ACC112 (cell line): Measurements from ENCODE around the gene C5orf46.
"Not testable (repeated sequence)": the region's sequence is repeated elsewhere in the genome, so short reads cannot be mapped to it uniquely, and the experiment has no call there.

ENCODE experiments used
- H2AFZ ChIP-seq: fragments of 200-600 bp; sonication (generic); one replicate; pipeline ENCODE4 v1.6.0; 2017; ENCODE audit warnings: antibody characterized with exemption, low read length; ENCODE audit not compliant: unreplicated experiment
- H3K27ac ChIP-seq: fragments of 200-600 bp; sonication (generic); 2 replicates; pipeline ENCODE4 v1.5.1; 2014; ENCODE audit warnings: low read depth, mild to moderate bottlenecking, antibody characterized with exemption, low read length, moderate library complexity
- H3K27me3 ChIP-seq: fragments of 200-600 bp; sonication (generic); 2 replicates; pipeline ENCODE4 v1.6.1; 2014; ENCODE audit warnings: mild to moderate bottlenecking, antibody characterized with exemption, low read length, moderate library complexity, mixed read lengths; ENCODE audit not compliant: insufficient read depth
- H3K36me3 ChIP-seq: fragments of 200-600 bp; sonication (generic); 2 replicates; pipeline ENCODE4 v1.6.1; 2016; ENCODE audit warnings: mild to moderate bottlenecking, antibody characterized with exemption, low read length, moderate library complexity, mixed read lengths; ENCODE audit not compliant: insufficient read depth
- H3K4me1 ChIP-seq: fragments of 200-600 bp; sonication (generic); one replicate; pipeline ENCODE4 v1.6.1; 2016; ENCODE audit warnings: low read length, mixed read lengths; ENCODE audit not compliant: insufficient read depth, unreplicated experiment, control insufficient read depth
- H3K4me3 ChIP-seq: fragments of 200-600 bp; sonication (generic); 2 replicates; pipeline ENCODE4 v1.5.1; 2014; ENCODE audit warnings: mild to moderate bottlenecking, low read depth, low read length
- H3K79me2 ChIP-seq: fragments of 200-600 bp; sonication (generic); one replicate; pipeline ENCODE4 v1.6.0; 2016; ENCODE audit warnings: low read length; ENCODE audit not compliant: control insufficient read depth, unreplicated experiment, insufficient read depth

Gene C5orf46

DNA sequence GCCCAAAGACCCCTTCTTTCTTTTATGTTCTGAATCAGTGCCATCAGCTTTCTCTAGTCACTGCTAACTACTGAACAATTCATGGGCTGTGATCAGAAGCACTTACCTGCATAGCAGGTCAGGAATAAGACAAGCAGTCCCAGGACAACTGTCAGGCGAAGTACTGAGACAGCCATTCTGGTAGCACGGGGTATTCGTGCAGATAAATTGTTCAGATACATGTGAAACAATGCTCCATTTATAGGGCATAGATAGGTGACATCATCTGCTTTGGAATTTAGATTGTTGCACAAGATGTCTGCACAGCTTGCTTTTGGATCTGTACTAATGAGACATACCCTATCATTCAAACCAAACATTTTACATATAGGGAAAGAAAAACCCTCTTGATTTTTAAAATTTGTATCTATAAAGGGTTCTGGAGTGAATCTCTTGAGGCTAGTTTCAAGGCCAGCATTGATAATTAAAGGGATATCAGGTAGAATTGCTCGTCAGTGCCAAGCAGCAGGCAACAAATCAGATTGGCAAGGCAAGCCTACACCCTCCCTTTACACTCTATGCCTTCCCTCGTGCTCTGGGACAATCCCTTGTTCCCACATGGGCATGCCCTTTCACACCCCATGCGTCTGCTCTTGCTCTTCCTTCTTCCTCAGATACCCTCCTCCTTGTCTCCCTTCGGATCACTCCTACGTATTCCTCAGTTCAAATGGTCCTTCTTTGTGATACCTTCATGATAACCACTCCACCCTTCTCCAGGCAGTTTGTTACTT lies at the start of gene C5orf46:
Gene C5orf46 (minus strand): TSS at position 213 of the 770 bp plus-strand sequence. CDS start 37 bp downstream, at position 176.
- no peaks in the 10 kb centered on the region for H3K79me2 ChIP-seq

DNA sequence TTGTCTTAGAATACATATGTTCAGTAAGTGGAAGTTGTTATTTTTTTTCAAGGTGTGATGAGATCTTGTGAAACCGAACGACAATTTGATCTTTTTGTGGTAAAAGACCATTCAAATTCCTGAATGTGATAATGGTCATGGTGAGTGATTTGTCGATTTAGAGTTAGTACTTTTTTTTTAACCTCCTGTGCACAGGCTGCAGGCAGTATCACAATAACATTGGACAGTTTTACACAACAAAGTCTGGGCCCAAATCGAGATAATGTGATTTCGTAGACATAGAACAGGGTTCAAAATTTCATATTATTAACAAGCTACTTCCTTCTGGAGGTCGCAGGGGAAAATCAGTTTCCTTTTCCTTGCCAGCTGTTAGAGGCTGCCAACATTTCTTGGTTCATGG lies 48.6 kb upstream of the C5orf46 start:
- H3K27ac ChIP-seq = no peak overlapping the region
- no peak overlapping the region for H3K4me3 ChIP-seq
- no peaks in the 10 kb centered on the region for H3K36me3 ChIP-seq
- no peaks in the 10 kb centered on the region for H3K27me3 ChIP-seq
- no peaks in the 10 kb centered on the region for H3K4me1 ChIP-seq
- no peak overlapping the region for H2AFZ ChIP-seq
- no peaks in the 10 kb centered on the region for H3K79me2 ChIP-seq

More for the DNA sequence above, at the start of gene C5orf46:
- Histone ChIP-seq H3K27me3 (no peaks in the 10 kb centered on the region), H2AFZ (peak within 1 kb of the TSS; percentile 37), H3K27ac (no peak within 1 kb of the TSS), H3K36me3 (no peaks in the 10 kb centered on the region), H3K4me3 (no peak within 1 kb of the TSS), H3K4me1 (peaks cover 29% of the 10 kb centered on the region)

DNA sequence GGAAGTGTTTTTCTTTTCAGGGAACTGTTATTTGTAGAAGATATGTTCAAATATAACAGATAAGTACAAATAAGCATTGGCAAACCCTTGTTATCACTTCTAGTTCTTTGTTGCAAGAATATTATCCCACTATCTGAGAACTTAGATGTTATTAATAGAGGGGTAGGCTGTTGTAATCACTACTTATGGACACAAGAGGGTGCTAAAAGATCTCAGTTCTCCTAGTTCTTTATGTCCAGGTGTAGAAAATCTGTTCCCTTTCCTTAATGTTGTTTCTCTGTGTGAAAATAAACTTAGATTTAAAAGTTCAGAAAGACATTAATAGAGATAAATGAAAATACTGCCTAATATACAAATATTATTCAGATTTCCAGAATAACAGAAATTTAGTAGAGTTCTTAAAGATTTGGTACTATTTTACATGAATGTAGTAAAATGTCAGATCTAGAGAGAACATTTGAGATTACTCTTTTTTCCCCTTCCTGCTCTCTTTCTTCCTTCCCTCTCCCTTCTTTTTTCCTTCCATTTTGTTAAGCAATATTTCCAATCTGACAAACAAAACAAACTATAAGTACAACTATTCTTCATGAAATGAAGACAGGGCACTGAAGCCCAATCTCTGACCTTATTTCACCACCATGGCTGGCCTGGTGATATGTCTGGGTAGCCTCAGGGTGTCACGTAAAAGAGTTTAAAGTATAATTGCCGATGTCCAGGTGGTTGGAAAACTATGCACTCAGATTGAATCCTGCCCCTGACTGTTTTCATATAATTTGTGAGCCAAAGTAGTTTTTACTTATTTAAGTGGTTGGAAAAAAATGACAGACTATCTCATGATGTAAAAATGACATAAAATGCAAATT lies 43.6 kb upstream of the C5orf46 start:
- H2AFZ ChIP-seq = peak overlapping the region; percentile 9
- no peak overlapping the region for H3K27ac ChIP-seq

DNA sequence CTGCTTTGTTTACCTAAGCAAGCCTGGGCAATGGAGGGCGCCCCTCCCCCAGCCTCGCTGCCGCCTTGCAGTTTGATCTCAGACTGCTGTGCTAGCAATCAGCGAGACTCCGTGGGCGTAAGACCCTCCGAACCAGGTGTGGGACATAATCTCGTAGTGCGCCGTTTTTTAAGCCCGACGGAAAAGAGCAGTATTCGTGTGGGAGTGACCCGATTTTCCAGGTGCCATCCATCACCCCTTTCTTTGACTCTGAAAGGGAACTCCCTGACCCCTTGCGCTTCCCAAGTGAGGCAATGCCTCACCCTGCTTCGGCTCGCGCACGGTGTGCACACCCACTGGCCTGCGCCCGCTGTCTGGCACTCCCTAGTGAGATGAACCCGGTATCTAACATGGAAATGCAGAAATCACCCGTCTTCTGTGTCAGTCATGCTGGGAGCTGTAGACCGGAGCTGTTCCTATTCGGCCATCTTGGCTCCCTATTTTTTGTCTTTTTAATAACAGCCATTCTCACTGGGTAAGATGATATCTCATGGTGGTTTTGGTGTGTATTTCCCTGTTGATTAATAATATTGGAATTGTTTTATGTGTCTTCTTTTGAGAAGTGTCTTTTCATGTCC lies 40.4 kb upstream of the C5orf46 start:
- H3K4me3 ChIP-seq, H3K36me3 ChIP-seq, H3K79me2 ChIP-seq, H3K27ac ChIP-seq, H3K27me3 ChIP-seq, H3K4me1 ChIP-seq, H2AFZ ChIP-seq: not testable (repeated sequence)

More for the DNA sequence above, 43.6 kb upstream of the C5orf46 start:
- Histone ChIP-seq H3K79me2 (no peaks in the 10 kb centered on the region), H3K27me3 (0 out of 2 replicates have a peak, but pooled peaks cover 3% of the 10 kb centered on the region), H3K4me1 (no peaks in the 10 kb centered on the region), H3K4me3 (no peak overlapping the region), H3K36me3 (no peaks in the 10 kb centered on the region)

DNA sequence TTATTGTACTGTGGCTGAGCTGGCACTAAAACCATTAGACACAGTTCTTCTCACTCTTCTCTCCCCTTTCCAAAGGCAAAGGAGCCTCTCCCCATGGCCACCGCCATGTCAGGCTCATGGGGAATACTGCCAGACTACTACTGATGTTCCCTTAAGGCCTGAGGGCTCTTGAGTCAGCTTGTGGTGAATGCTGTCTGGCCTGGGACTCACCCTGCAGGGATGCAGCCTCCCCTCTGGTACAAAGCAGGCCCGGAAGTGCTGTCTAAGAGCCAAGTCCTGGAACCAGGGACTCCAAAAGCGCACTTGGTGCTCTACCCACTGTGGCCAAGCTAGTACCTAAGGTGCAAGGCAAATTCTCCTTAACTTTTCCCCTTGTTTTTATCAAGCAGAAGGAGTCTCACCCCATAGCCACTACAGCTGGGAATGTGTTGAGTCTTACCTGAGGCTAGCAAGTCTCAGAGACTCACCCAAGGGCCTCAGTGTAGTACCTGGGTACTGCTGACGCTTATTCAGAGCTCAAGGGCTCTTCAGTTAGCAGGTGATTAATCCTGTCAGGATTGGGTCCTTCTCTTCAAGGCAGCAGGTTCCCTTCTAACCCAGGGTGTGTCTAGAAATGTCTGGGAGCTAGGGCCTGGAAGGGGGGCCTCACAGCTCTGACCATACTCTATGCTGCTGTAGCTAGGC lies 33.2 kb upstream of the C5orf46 start:
- no peak overlapping the region for H3K4me3 ChIP-seq
- no peaks in the 10 kb centered on the region for H3K79me2 ChIP-seq
- H3K36me3 ChIP-seq = no peaks in the 10 kb centered on the region
- no peaks in the 10 kb centered on the region for H3K4me1 ChIP-seq
- no peaks in the 10 kb centered on the region; the same call in 1 of the 2 replicates for H3K27me3 ChIP-seq
- H3K27ac ChIP-seq = no peak overlapping the region
- H2AFZ ChIP-seq = no peak overlapping the region

DNA sequence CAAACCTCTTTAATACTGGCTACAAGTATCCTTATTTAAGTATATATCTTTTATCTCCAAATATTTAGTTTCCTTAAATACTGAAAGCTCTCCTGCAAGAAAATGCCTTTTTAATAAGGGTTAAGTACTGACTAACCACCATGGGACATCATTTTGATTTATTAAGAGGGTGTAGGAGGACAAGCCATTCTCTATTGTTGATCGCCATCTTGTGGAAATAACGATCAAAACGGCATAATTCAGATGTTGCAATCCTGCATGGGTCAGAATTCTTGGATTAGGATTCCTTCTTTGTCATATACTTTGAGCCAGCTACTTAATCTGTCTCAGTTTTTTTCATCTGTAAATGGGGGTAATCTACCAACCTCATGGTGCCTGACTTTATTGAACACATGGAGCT lies 28.7 kb upstream of the C5orf46 start:
- Histone ChIP-seq H3K4me1 (no peaks in the 10 kb centered on the region), H3K27me3 (no peaks in the 10 kb centered on the region; the same call in 1 of the 2 replicates), H3K79me2 (no peaks in the 10 kb centered on the region), H3K4me3 (no peak overlapping the region), H2AFZ (no peak overlapping the region), H3K27ac (no peak overlapping the region), H3K36me3 (no peaks in the 10 kb centered on the region)

DNA sequence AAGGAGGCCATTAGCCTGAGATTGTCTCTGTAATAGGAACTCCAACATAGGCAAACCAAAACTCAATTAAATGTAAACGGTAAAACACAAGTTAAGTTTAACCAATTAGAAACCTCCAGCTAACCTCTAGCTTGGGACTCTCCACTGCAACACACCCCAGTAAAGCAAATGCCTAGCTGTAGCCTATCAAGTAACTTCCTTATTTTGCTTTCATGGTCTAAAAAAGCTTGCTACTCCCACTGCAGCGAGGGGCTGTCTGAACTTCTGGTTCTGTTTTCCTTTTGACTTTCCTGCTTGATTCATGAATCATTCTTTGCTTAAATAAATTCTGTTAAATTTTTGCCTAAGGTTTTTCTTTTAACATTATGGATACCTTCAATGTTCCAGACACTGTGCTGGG lies 24.4 kb upstream of the C5orf46 start:
- no peaks in the 10 kb centered on the region for H3K27me3 ChIP-seq
- no peak overlapping the region for H3K4me3 ChIP-seq
- no peak overlapping the region for H3K27ac ChIP-seq
- H2AFZ ChIP-seq = no peak overlapping the region
- H3K79me2 ChIP-seq = no peaks in the 10 kb centered on the region
- no peaks in the 10 kb centered on the region for H3K36me3 ChIP-seq
- H3K4me1 ChIP-seq = no peaks in the 10 kb centered on the region

DNA sequence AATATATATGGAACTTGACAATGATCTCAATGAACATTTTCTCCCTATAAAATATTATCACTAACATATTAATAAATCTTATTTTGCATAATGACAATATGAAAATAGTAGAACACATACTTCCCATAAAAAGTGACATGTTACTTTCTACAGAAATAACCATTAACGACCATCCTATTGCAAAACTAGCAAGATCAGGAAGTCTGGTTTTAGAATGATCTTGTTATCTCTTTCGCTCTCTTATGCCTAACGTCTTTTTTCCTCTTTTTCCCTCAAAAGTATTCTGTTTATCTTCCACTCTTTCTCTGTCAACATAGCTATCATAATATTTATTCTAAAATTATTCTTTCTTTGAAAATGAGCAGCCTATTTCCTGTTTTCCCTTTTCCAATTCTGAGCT lies 21.6 kb upstream of the C5orf46 start:
- Histone ChIP-seq H3K27ac (no peak overlapping the region), H3K4me1 (no peaks in the 10 kb centered on the region), H3K79me2 (no peaks in the 10 kb centered on the region), H2AFZ (no peak overlapping the region), H3K4me3 (no peak overlapping the region), H3K36me3 (no peaks in the 10 kb centered on the region), H3K27me3 (no peaks in the 10 kb centered on the region)

DNA sequence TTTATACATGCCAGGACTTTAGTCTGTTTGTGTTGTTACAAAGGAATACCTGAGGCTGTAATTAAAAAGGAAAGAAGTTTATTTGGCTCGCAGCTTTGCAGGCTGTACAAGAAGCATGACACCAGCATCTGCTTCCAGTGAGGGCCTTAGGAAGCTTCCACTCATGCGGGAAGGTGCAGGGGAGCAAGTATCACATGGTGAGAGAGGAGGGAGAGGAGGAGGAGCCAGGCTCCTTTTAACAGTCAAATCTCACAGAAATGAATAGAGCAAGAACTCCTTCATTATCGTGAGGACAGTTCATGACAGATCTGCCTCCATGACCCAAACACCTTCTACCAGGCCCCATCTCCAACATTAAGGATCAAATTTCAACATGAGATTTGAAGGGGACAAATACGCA lies 18.7 kb upstream of the C5orf46 start:
- Histone ChIP-seq H3K4me3 (no peak overlapping the region), H3K79me2 (no peaks in the 10 kb centered on the region), H3K4me1 (peaks cover under 1% of the 10 kb centered on the region), H3K36me3 (no peaks in the 10 kb centered on the region), H3K27me3 (no peaks in the 10 kb centered on the region), H3K27ac (no peak overlapping the region), H2AFZ (no peak overlapping the region)

DNA sequence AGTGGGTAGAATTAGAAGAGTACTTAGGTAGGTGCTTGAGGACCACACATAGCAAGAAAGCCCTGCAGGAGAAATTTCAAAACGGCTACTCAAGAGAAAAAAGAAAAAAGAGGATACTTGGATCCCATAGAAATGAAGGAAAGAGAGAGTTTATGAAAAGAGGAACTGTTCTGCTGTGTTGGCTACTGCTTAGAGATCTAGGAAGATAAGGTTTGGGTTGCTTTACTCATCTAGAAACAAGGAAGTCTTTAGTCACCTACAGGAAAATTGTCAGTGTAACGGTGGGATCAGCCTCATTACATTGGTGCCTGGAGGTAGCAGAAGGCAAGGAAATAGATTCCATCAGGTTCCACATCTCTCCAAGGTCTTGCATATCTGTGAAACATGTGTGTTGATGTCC lies 14.8 kb upstream of the C5orf46 start:
- Histone ChIP-seq H3K27ac (no peak overlapping the region), H3K4me3 (no peak overlapping the region), H3K79me2 (no peaks in the 10 kb centered on the region), H2AFZ (no peak overlapping the region), H3K36me3 (no peaks in the 10 kb centered on the region), H3K4me1 (peaks cover 26% of the 10 kb centered on the region), H3K27me3 (no peaks in the 10 kb centered on the region)
